ENCODE results near the gene NAA38. TPM values are rescaled to one million over a fixed set of nuclear protein-coding genes. Genes with fewer than 3 reads are reported as not detected.

Gene NAA38
- total RNA-seq, 2 donors from 2014 or later: 59.5 to 133 TPM

- intact Hi-C loops (cut with DNase I): loop anchor here (2.0 kb wide), 1 partner anchor 25 kb away; no protein-coding TSS in a partner anchor
- H3K4me1 ChIP-seq: no peaks in the 10 kb centered on the region
- no peak for DNase-seq
- TF ChIP-seq, protein P1, sequence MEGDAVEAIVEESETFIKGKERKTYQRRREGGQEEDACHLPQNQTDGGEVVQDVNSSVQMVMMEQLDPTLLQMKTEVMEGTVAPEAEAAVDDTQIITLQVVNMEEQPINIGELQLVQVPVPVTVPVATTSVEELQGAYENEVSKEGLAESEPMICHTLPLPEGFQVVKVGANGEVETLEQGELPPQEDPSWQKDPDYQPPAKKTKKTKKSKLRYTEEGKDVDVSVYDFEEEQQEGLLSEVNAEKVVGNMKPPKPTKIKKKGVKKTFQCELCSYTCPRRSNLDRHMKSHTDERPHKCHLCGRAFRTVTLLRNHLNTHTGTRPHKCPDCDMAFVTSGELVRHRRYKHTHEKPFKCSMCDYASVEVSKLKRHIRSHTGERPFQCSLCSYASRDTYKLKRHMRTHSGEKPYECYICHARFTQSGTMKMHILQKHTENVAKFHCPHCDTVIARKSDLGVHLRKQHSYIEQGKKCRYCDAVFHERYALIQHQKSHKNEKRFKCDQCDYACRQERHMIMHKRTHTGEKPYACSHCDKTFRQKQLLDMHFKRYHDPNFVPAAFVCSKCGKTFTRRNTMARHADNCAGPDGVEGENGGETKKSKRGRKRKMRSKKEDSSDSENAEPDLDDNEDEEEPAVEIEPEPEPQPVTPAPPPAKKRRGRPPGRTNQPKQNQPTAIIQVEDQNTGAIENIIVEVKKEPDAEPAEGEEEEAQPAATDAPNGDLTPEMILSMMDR (IDR thresholded peaks at IDR 0.05): no peak
- H3K36me3 ChIP-seq: no peaks in the 10 kb centered on the region
- no peak overlapping the region for H3K9ac ChIP-seq (ENCODE audit: low read depth in 2 of 2, low read length in 2 of 2)
- H3K9me3 ChIP-seq: no peaks in the 10 kb centered on the region
- H3K4me3 ChIP-seq: no peak overlapping the region
- H3K27ac ChIP-seq: no peak overlapping the region
- H3K27me3 ChIP-seq: no peaks in the 10 kb centered on the region
Observed at GRCh38 chr17:7825206-7825990, 32.0 kb downstream of the NAA38 start.

GRCh38 chr17:7824021-7824924 is 33.1 kb downstream of the NAA38 start:
- H3K4me1 ChIP-seq: no peaks in the 10 kb centered on the region
- no peaks in the 10 kb centered on the region for H3K9me3 ChIP-seq
- no peak for DNase-seq
- H3K27ac ChIP-seq: no peak overlapping the region
- no peaks in the 10 kb centered on the region for H3K27me3 ChIP-seq
- intact Hi-C loops (cut with DNase I): loop anchor here (2.0 kb wide), 1 partner anchor 27 kb away; no protein-coding TSS in a partner anchor
- TF ChIP-seq, protein P1 (IDR thresholded peaks at IDR 0.05): no peak
- no peak overlapping the region for H3K9ac ChIP-seq (ENCODE audit: low read depth in 2 of 2, low read length in 2 of 2)
- no peaks in the 10 kb centered on the region for H3K36me3 ChIP-seq
- no peak overlapping the region for H3K4me3 ChIP-seq

DNA sequence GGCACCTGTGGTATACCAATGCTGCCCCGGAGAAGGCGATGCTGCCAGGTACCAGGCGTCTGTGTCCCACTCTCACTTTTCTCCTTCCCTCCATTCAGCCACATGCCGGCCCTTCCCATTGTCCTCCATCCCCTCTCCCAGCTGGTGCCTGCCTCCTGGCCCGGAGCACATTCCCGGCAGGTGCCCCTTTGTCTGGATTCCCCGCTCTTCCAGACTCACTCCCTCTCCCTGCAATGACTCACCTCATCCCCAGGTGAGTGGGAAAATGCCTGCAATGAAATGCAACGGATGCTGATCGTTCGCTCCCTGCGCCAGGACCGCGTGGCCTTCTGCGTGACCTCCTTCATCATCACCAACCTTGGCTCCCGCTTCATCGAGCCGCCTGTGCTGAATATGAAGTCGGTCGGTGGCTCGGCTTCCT is 33.8 kb downstream of the NAA38 start:
- TF ChIP-seq, protein P1 (IDR thresholded peaks at IDR 0.05): no peak
- Histone ChIP-seq H3K36me3 (no peaks in the 10 kb centered on the region), H3K27ac (no peak overlapping the region), H3K9me3 (no peaks in the 10 kb centered on the region), H3K9ac (ENCODE audit: low read depth in 2 of 2, low read length in 2 of 2) (no peak overlapping the region), H3K4me1 (no peaks in the 10 kb centered on the region), H3K4me3 (no peak overlapping the region), H3K27me3 (no peaks in the 10 kb centered on the region)
- intact Hi-C loops (cut with DNase I): loop anchor here (2.0 kb wide), 1 partner anchor 27 kb away; no protein-coding TSS in a partner anchor
- no peak for DNase-seq

DNA sequence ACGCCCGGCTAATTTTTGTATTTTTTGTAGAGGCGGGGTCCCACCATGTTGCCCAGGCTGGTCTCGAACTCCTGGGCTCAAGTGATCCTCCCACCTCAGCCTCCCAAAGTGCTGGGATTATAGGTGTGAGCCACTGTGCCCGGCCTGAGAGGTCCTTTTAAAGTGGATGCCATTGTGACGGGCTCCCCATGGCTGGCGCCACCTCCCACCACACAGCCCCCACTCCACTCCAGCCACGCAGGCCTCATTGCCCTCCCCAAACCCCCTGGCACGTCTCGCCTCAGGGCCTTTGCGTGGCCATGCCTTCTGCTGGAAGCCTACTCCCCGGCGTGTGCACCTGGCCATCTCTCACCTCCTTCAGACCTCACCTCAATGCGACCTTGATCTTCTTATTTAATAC is 35.2 kb downstream of the NAA38 start:
- no peaks in the 10 kb centered on the region for H3K4me1 ChIP-seq
- H3K36me3 ChIP-seq: no peaks in the 10 kb centered on the region
- intact Hi-C loops (cut with DNase I): no loop called here
- no peak overlapping the region for H3K9ac ChIP-seq (ENCODE audit: low read depth in 2 of 2, low read length in 2 of 2)
- TF ChIP-seq, protein P1 (IDR thresholded peaks at IDR 0.05): no peak
- H3K27ac ChIP-seq: no peak overlapping the region
- H3K27me3 ChIP-seq: no peaks in the 10 kb centered on the region
- DNase-seq: no peak
- H3K4me3 ChIP-seq: no peak overlapping the region
- H3K9me3 ChIP-seq: no peaks in the 10 kb centered on the region

GRCh38 chr17:7820231-7820630 is 37.1 kb downstream of the NAA38 start:
- Histone ChIP-seq H3K4me3 (no peak overlapping the region), H3K9me3 (no peaks in the 10 kb centered on the region), H3K27ac (no peak overlapping the region), H3K36me3 (no peaks in the 10 kb centered on the region), H3K9ac (ENCODE audit: low read depth in 2 of 2, low read length in 2 of 2) (no peak overlapping the region), H3K27me3 (no peaks in the 10 kb centered on the region), H3K4me1 (no peaks in the 10 kb centered on the region)
- intact Hi-C loops (cut with DNase I): no loop called here
- TF ChIP-seq, protein P1 (IDR thresholded peaks at IDR 0.05): no peak
- no peak for DNase-seq
